ENCODE measurements around the gene SPG7.

SPG7 gene

DNA sequence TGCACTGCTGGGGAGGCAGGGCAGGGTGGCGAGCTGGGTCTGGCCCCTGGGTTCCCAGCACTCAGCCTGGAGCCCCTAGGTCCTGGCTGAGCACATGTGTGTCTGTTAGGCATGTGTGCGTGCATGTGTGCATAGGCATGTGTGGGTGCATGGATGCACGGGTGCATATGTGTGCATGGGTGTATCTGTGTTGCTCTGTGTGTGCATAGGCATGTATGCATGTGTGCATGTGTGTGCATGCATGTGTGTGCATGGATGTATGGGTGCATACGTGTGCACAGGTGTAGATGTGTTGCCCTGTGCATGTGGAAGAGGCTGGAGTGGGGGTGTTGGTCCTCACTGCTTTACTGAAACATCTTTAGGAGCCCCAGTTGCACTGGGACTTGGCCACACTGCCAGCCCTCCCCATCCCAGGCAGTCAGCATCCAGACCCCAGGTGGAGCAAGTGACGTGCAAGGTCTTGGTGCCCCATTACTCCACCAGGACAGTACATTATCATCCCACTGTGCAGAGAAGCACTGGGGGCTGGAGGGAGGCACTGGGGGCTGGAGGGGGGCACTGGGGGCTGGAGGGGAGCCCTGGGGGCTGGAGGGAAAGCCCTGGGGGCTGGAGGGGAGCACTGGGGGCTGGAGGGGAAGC lies 94.9 kb downstream of the SPG7 start:
- DNase-seq: no peak

DNA sequence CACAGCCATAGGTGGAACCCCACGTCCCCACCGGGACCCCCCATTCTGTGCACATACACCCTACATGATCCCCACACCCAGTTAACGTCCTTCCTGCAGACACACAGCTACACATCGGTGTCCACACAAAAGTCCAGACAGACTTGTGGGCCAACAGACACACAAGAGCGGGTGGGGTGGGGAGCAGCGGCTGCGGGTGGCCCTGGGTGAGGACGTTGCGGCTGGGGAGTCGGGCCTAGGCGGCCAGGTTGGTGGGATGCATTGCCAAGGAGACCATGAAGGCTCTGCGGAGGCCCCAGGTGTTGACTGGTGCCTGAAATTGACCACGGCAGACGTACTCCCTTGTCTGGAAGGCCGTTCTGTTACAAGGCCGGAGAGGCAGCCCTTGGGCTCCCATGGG lies 96.6 kb downstream of the SPG7 start:
- no peak for DNase-seq

- DNase-seq: no peak
Observed at GRCh38 chr16:89605186-89605970, 97.2 kb downstream of the SPG7 start.

DNA sequence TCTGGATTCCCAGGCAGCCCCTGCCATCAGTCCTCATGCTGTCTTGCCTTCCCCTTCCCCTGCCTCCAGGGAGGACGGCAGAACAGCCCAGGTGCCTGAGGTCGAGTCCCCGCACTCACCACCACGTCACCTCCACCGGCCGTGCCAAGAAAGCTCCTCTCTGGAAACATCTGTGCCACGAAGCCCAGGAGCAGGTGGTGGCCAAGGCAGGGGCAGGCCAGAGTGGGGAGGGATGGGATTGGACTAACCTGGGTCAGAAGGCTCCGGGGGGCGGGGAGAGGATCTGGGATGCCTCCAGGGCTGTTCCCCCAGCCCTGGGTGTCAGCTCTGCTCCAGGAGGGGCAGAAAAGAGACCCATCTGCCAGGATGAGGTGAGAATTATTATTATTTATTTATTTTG lies 97.8 kb downstream of the SPG7 start:
- DNase-seq: no peak
